HCT116 (cell line): ENCODE measurements around the gene PDCD2L. TPM values are rescaled to one million over a fixed set of nuclear protein-coding genes. Genes with fewer than 3 reads are reported as not detected.
A peak's percentile ranks its signal among the peaks of the same experiment; 100 is the strongest.

ENCODE experiments used
- ATAC-seq: fragments of 200-7000 bp; cut with Tn5 transposase; 2 replicates; pipeline ENCODE4 v1.9.1; 2020; ENCODE audit warnings: mild to moderate bottlenecking, moderate library complexity
- BruUV-seq: library from RNA; stranded (reverse); fragments of 400-500 nt; replicated peaks from 2 replicates; lab custom pipeline; 2021; lab: Mats Ljungman, UMichigan
- CTCF ChIA-PET: fragments of 300-600 bp; sonication (Branson Sonifier 250); formaldehyde crosslinking; loops from one replicate; lab custom pipeline; 2021; ENCODE audit warnings: antibody characterized with exemption; lab: Charles Lee
- POLR2A ChIA-PET: fragments of 300-600, 350-600 bp; sonication (Branson Sonifier 250); formaldehyde crosslinking; loops from one replicate; lab custom pipeline; 2021; ENCODE audit warnings: antibody characterized with exemption; lab: Charles Lee
- RAD21 ChIA-PET, 2 experiments: fragments of 300-600 bp; sonication (Branson Sonifier 250); formaldehyde crosslinking; loops; one replicate each; lab custom pipeline; 2023; ENCODE audit warnings: low total read pairs in 2 of 2; ENCODE audit not compliant: uncharacterized antibody in 2 of 2, unreplicated experiment in 2 of 2, low non-redundant PET in 1 of 2; lab: Charles Lee
- DNase-seq: peaks from one replicate; pipeline ENCODE4 v3.0.0-alpha.2; 2010; ENCODE audit warnings: low read depth, low spot score
- H2AFZ ChIP-seq: fragments of 200-600 bp; shearing (Covaris generic), sonication (generic); 2 replicates; pipeline ENCODE4 v1.6.1; 2017; ENCODE audit warnings: low read depth, mixed run types, mixed read lengths, antibody characterized with exemption, low read length; ENCODE audit not compliant: poor library complexity, severe bottlenecking
- H3K27ac ChIP-seq: 2 replicates; pipeline ENCODE4 v1.5.1; 2012; ENCODE audit warnings: low read depth, low read length
- H3K27me3 ChIP-seq: fragments of 200-600 bp; sonication (generic); 2 replicates; pipeline ENCODE4 v1.6.1; 2016; ENCODE audit warnings: mixed run types, low read length, mixed read lengths; ENCODE audit not compliant: insufficient read depth
- H3K36me3 ChIP-seq, 2 experiments: fragments of 200-500 bp in 1 of 2; fragments of 200-600 bp in 1 of 2; sonication (Bioruptor generic) in 1 of 2; sonication (generic) in 1 of 2; 2 replicates each; pipeline versions ENCODE4 v1.5.1 to v1.6.1; 2014 to 2016; ENCODE audit warnings: low read length in 2 of 2, inconsistent platforms in 1 of 2, mixed read lengths in 1 of 2, mixed run types in 1 of 2; ENCODE audit not compliant: insufficient read depth in 2 of 2, control insufficient read depth in 1 of 2
- H3K4me1 ChIP-seq, 2 experiments: fragments of 200-600 bp in 1 of 2; sonication (generic) in 1 of 2; 2 replicates each; pipeline versions ENCODE4 v1.5.1 to v1.6.1; 2012 to 2017; ENCODE audit warnings: low read length in 2 of 2, inconsistent platforms in 1 of 2, mild to moderate bottlenecking in 1 of 2, mixed read lengths in 1 of 2, mixed run types in 1 of 2, moderate library complexity in 1 of 2; ENCODE audit not compliant: insufficient read depth in 2 of 2, control insufficient read depth in 1 of 2
- H3K4me2 ChIP-seq: fragments of 200-600 bp; sonication (generic); 2 replicates; pipeline ENCODE4 v1.6.1; 2017; ENCODE audit warnings: mixed run types, low read length, mixed read lengths
- H3K4me3 ChIP-seq, 2 experiments: fragments of 200-600 bp in 1 of 2; sonication (generic) in 1 of 2; replicated peaks in 1 of 2; 2 replicates each; pipeline ENCODE4 v1.5.1; 2011 to 2016; ENCODE audit warnings: low read length in 2 of 2, control low read depth in 1 of 2, low read depth in 1 of 2, mild to moderate bottlenecking in 1 of 2, mixed read lengths in 1 of 2, mixed run types in 1 of 2
- H3K79me2 ChIP-seq: fragments of 200-600 bp; sonication (generic); 2 replicates; pipeline ENCODE4 v1.6.1; 2017; ENCODE audit warnings: mild to moderate bottlenecking, mixed run types, low read length, moderate library complexity, mixed read lengths; ENCODE audit not compliant: insufficient read depth
- H3K9ac ChIP-seq: fragments of 200-600 bp; sonication (generic); 2 replicates; pipeline ENCODE4 v1.6.1; 2016; ENCODE audit warnings: low read length, mixed read lengths
- H3K9me2 ChIP-seq: fragments of 200-600 bp; sonication (generic), shearing (Covaris generic); 2 replicates; pipeline ENCODE4 v1.6.1; 2017; ENCODE audit warnings: mixed run types, mild to moderate bottlenecking, moderate library complexity; ENCODE audit not compliant: insufficient read depth
- H3K9me3 ChIP-seq, 2 experiments: fragments of 200-500 bp in 1 of 2; fragments of 200-600 bp in 1 of 2; sonication (Bioruptor generic) in 1 of 2; sonication (generic) in 1 of 2; 2 replicates each; pipeline ENCODE4 v1.6.1; 2014 to 2017; ENCODE audit warnings: low read length in 2 of 2, mixed read lengths in 2 of 2, inconsistent platforms in 1 of 2, low read depth in 1 of 2, mild to moderate bottlenecking in 1 of 2, mixed run types in 1 of 2, moderate library complexity in 1 of 2; ENCODE audit not compliant: control insufficient read depth in 1 of 2, insufficient read depth in 1 of 2
- H4K20me1 ChIP-seq: fragments of 200-600 bp; sonication (generic), shearing (Covaris generic); 2 replicates; pipeline ENCODE4 v1.6.1; 2017; ENCODE audit warnings: mixed run types, mild to moderate bottlenecking, moderate library complexity; ENCODE audit not compliant: insufficient read depth
- CBX3 ChIP-seq: IDR thresholded peaks from 2 replicates; pipeline ENCODE4 v1.6.1; 2012; ENCODE audit warnings: low read depth
- CTCF ChIP-seq, 3 experiments: fragments of 200-600 bp in 1 of 3; sonication (generic) in 1 of 3; IDR thresholded peaks in 2 of 3; conservative IDR thresholded peaks in 1 of 3; 2 replicates each; pipeline ENCODE4 v1.5.1; 2012 to 2017; ENCODE audit warnings: low read depth in 2 of 3, low read length in 2 of 3, antibody characterized with exemption in 1 of 3, borderline replicate concordance in 1 of 3, control low read depth in 1 of 3, mild to moderate bottlenecking in 1 of 3, mixed read lengths in 1 of 3, mixed run types in 1 of 3, moderate library complexity in 1 of 3; ENCODE audit not compliant: insufficient read depth in 1 of 3
- EZH2phosphoT487 ChIP-seq: fragments of 200-600 bp; IDR thresholded peaks from 2 replicates; pipeline ENCODE4 v1.6.1; 2018; ENCODE audit warnings: antibody characterized with exemption, borderline replicate concordance
- MAX ChIP-seq: IDR thresholded peaks from 2 replicates; pipeline ENCODE4 v1.6.1; 2012
- POLR2AphosphoS5 ChIP-seq: IDR thresholded peaks from 2 replicates; pipeline ENCODE4 v1.6.1; 2011; ENCODE audit warnings: mild to moderate bottlenecking, low read depth, low read length, moderate library complexity
- RAD21 ChIP-seq: IDR thresholded peaks from 2 replicates; pipeline ENCODE4 v1.6.1; 2012; ENCODE audit warnings: low read depth, mild to moderate bottlenecking
- SRF ChIP-seq: IDR thresholded peaks from 2 replicates; pipeline ENCODE4 v1.6.1; 2012; ENCODE audit warnings: low read depth
- intact Hi-C: fragments of 100-400 bp; cut with micrococcal nuclease; formaldehyde crosslinking; loops from 2 replicates; pipeline ENCODE4 v1.10.0; 2022
- total RNA-seq: library from RNA; stranded (reverse); gene quantifications from one replicate; pipeline ENCODE4 v1.2.1, GENCODE V29; 2021; ENCODE audit not compliant: unreplicated experiment

The PDCD2L gene
- total RNA-seq, 1 experiment from 2014 or later: 30.0 TPM

GRCh38 chr19:34403784-34404108, 453 bp upstream of the PDCD2L start:
- peak overlapping the region; percentile 83 for H3K27ac ChIP-seq
- peak overlapping the region; percentile 84 for H3K4me2 ChIP-seq
- no peaks in the 10 kb centered on the region for H3K27me3 ChIP-seq
- CTCF ChIA-PET: no interaction called here
- RAD21 ChIA-PET: no interaction called here
- H3K4me3 ChIP-seq: peak overlapping the region; percentile 96 to 97
- peak overlapping the region; percentile 30 for H2AFZ ChIP-seq
- H3K36me3 ChIP-seq: peaks cover 17 to 22% of the 10 kb centered on the region in 2 experiments
- H3K9me2 ChIP-seq: no peaks in the 10 kb centered on the region
- H3K4me1 ChIP-seq: peaks cover 5 to 14% of the 10 kb centered on the region in 2 experiments; a peak in 3 of 4 replicates
- POLR2A ChIA-PET: no interaction called here
- ATAC-seq (peak; percentile 57), DNase-seq (no peak)
- intact Hi-C loops: no loop called here
- H3K9me3 ChIP-seq: no peaks in the 10 kb centered on the region
- H3K9ac ChIP-seq: peak overlapping the region; percentile 97
- TF ChIP-seq CTCF (IDR thresholded peaks at IDR 0.05 in 2 of 3, conservative IDR thresholded peaks at IDR 0.05 in 1 of 3; ENCODE audit: borderline replicate concordance in 1 of 3, insufficient read depth in 1 of 3, low read depth in 2 of 3, low read length in 2 of 3): no peak
- TF ChIP-seq CBX3: no peak
- TF ChIP-seq RAD21: no peak
- no peak for TF ChIP-seq POLR2AphosphoS5
- TF ChIP-seq SRF: no peak
- TF ChIP-seq EZH2phosphoT487: no peak
- TF ChIP-seq, all 23 proteins: peak for 0
- Histone ChIP-seq H3K79me2 (peaks cover 44% of the 10 kb centered on the region), H4K20me1 (no peaks in the 10 kb centered on the region)
- TSS peak; percentile 54 for BruUV-seq

GRCh38 chr19:34405892-34406660, 1.9 kb downstream of the PDCD2L start:
- Histone ChIP-seq H3K9me2 (no peaks in the 10 kb centered on the region), H3K9ac (no peak overlapping the region), H3K36me3 (peaks cover 13 to 21% of the 10 kb centered on the region in 2 experiments), H3K79me2 (peaks cover 63% of the 10 kb centered on the region), H2AFZ (no peak overlapping the region), H3K27me3 (no peaks in the 10 kb centered on the region), H3K9me3 (no peaks in the 10 kb centered on the region), H4K20me1 (no peaks in the 10 kb centered on the region), H3K4me2 (peak overlapping the region; percentile 84), H3K27ac (no peak overlapping the region), H3K4me1 (peaks cover 5 to 14% of the 10 kb centered on the region in 2 experiments; a peak in 3 of 4 replicates), H3K4me3 (no peak overlapping the region)
- ChIA-PET POLR2A (no interaction called here), RAD21 (no interaction called here), CTCF (no interaction called here)
- DNase-seq: no peak
- no peak for TF ChIP-seq MAX
- no peak for TF ChIP-seq POLR2AphosphoS5
- intact Hi-C loops: no loop called here
- ATAC-seq: no peak
- TSS peak; percentile 28 for BruUV-seq
